A549 (cell line): Measurements from ENCODE around the gene SETD7.

Source experiments
- BCL3 ChIP-seq: fragments of >200 bp; sonication (Bioruptor Twin); formaldehyde crosslinking; IDR thresholded peaks from 3 replicates; pipeline ENCODE4 v1.6.1; 2016
- CEBPB ChIP-seq, 2 experiments: fragments of >200 bp in 1 of 2; sonication (Bioruptor Twin) in 1 of 2; formaldehyde crosslinking in 1 of 2; IDR thresholded peaks; 2 replicates each; pipeline ENCODE4 v1.6.1; 2012 to 2016
- CTCF ChIP-seq: fragments of >200 bp; sonication (Bioruptor Twin); formaldehyde crosslinking; IDR thresholded peaks from 3 replicates; pipeline ENCODE4 v1.5.1; 2016
- EP300 ChIP-seq, 2 experiments: fragments of >200 bp; sonication (Bioruptor Twin); formaldehyde crosslinking; IDR thresholded peaks; 2 replicates in 1 of 2; 3 replicates in 1 of 2; pipeline ENCODE4 v1.6.1; 2016 to 2017
- ESRRA ChIP-seq: fragments of 150-350 bp; IDR thresholded peaks from 2 replicates; pipeline ENCODE4 v1.6.1; 2014; ENCODE audit warnings: mild to moderate bottlenecking, low read length, borderline replicate concordance
- HOXB5 ChIP-seq: fragments of 250-450 bp; sonication (Bioruptor Pico); IDR thresholded peaks from 2 replicates; pipeline ENCODE4 v1.5.0; 2020; ENCODE audit warnings: mild to moderate bottlenecking, moderate library complexity
- JUN ChIP-seq, 2 experiments: fragments of >200 bp; sonication (Bioruptor Twin); formaldehyde crosslinking; IDR thresholded peaks; 2 replicates in 1 of 2; 3 replicates in 1 of 2; pipeline ENCODE4 v1.6.1; 2016 to 2017
- KDM1A ChIP-seq: fragments of 200-600 bp; sonication (generic); IDR thresholded peaks from 2 replicates; pipeline ENCODE4 v1.6.1; 2016; ENCODE audit warnings: low read depth, mild to moderate bottlenecking
- MAFK ChIP-seq: fragments of 450-650 bp; IDR thresholded peaks from 2 replicates; pipeline ENCODE4 v1.6.1; 2014; ENCODE audit not compliant: partially characterized antibody
- MAX ChIP-seq: IDR thresholded peaks from 2 replicates; pipeline ENCODE4 v1.6.1; 2012
- POLR2A ChIP-seq: IDR thresholded peaks from 2 replicates; pipeline ENCODE4 v1.6.1; 2012; ENCODE audit warnings: mild to moderate bottlenecking, low read length
- RAD21 ChIP-seq, 2 experiments: fragments of >200 bp in 1 of 2; sonication (Bioruptor Twin) in 1 of 2; formaldehyde crosslinking in 1 of 2; IDR thresholded peaks in 1 of 2; conservative IDR thresholded peaks in 1 of 2; 2 replicates in 1 of 2; 3 replicates in 1 of 2; pipeline ENCODE4 v1.6.1; 2012 to 2018; ENCODE audit warnings: inconsistent platforms in 1 of 2
- REST ChIP-seq: fragments of 200-600 bp; sonication (generic); IDR thresholded peaks from 2 replicates; pipeline ENCODE4 v1.6.1; 2016; ENCODE audit warnings: antibody characterized with exemption, mild to moderate bottlenecking, moderate library complexity
- RFX5 ChIP-seq: fragments of 450-650 bp; IDR thresholded peaks from 2 replicates; pipeline ENCODE4 v1.7.1; 2014; ENCODE audit warnings: antibody characterized with exemption, mild to moderate bottlenecking, moderate library complexity

GRCh38 chr4:139603576-139604410 is 47.8 kb upstream of the SETD7 start:
- no peak for TF ChIP-seq MAFK
- TF ChIP-seq ESRRA, result no peak
- TF ChIP-seq EP300 (IDR thresholded peaks at IDR 0.05), result no peak
- TF ChIP-seq CTCF, result peak; percentile 73
- no peak for TF ChIP-seq RFX5
- no peak for TF ChIP-seq KDM1A
- no peak for TF ChIP-seq POLR2A
- TF ChIP-seq RAD21 (conservative IDR thresholded peaks at IDR 0.05 in 1 of 2, IDR thresholded peaks at IDR 0.05 in 1 of 2), result peak; percentile 77 to 81
- TF ChIP-seq JUN (IDR thresholded peaks at IDR 0.05), result no peak
- TF ChIP-seq CEBPB (IDR thresholded peaks at IDR 0.05), result no peak
- no peak for TF ChIP-seq HOXB5 (CRISPR knock-in tag)
- no peak for TF ChIP-seq MAX
- TF ChIP-seq BCL3, result no peak
- TF ChIP-seq REST, result no peak
